Heart left ventricle (tissue), 16 donors: ENCODE measurements around the gene RNASET2. TPM values are rescaled to one million over a fixed set of nuclear protein-coding genes. Genes with fewer than 3 reads are reported as not detected.

Source experiments
- ATAC-seq, 4 donors: fragments of 200-7000 bp; cut with Tn5 transposase; one replicate each; pipeline ENCODE4 v1.9.1; 2020 to 2022; ENCODE audit warnings: moderate library complexity in 4 of 4, mild to moderate bottlenecking in 3 of 4, moderate number of reproducible peaks in 1 of 4
- DNase-seq, 5 donors: peaks; one replicate each; pipeline ENCODE4 v3.0.0-alpha.2; 2020
- H3K27ac ChIP-seq, 12 donors: fragments of 200-600 bp; sonication (generic) in 4 of 12; one replicate each; pipeline versions ENCODE4 v1.5.0 to v1.8.0; 2016 to 2022; ENCODE audit warnings: mild to moderate bottlenecking in 2 of 12
- H3K27me3 ChIP-seq, 9 donors: fragments of 200-600 bp; sonication (generic) in 2 of 9; one replicate each; pipeline versions ENCODE4 v1.5.1 to v1.8.0; 2016 to 2022; ENCODE audit warnings: mild to moderate bottlenecking in 3 of 9
- H3K36me3 ChIP-seq, 9 donors: fragments of 200-600 bp; sonication (generic) in 2 of 9; one replicate each; pipeline versions ENCODE4 v1.5.0 to v1.8.0; 2018 to 2022; ENCODE audit warnings: mild to moderate bottlenecking in 2 of 9
- H3K4me1 ChIP-seq, 12 donors: fragments of 200-600 bp; sonication (generic) in 4 of 12; one replicate each; pipeline versions ENCODE4 v1.5.0 to v1.8.0; 2016 to 2022; ENCODE audit warnings: mild to moderate bottlenecking in 3 of 12
- H3K4me3 ChIP-seq, 12 donors: fragments of 200-600 bp; sonication (generic) in 4 of 12; one replicate each; pipeline versions ENCODE4 v1.5.0 to v1.8.0; 2017 to 2022; ENCODE audit warnings: mild to moderate bottlenecking in 9 of 12, moderate library complexity in 4 of 12
- H3K9me3 ChIP-seq, 12 donors: fragments of 200-600 bp; sonication (generic) in 4 of 12; one replicate each; pipeline versions ENCODE4 v1.5.0 to v1.8.0; 2016 to 2022; ENCODE audit warnings: mild to moderate bottlenecking in 1 of 12
- POLR2A ChIP-seq, 2 donors: fragments of 450-650 bp; IDR thresholded peaks; one replicate each; pipeline ENCODE4 v1.6.1; 2017; ENCODE audit warnings: antibody characterized with exemption in 2 of 2, mild to moderate bottlenecking in 2 of 2, moderate library complexity in 2 of 2
- WGBS, 4 donors: extraction: QIAGEN DNeasy Blood & Tissue Kit in 2 of 4; methylation state at CpG; one replicate each; pipeline versions ENCODE4 v1.1.5 to v1.1.7; 2013 to 2018; 5-methylcytosine and 5-hydroxymethylcytosine counted together
- intact Hi-C, 10 donors: fragments of 100-400 bp; cut with DNase I; formaldehyde crosslinking; loops; one replicate each; pipeline versions ENCODE4 v1.11.1 to v1.14.2; 2022
- polyA plus RNA-seq, 2 donors: library from polyadenylated mRNA; stranded (reverse); fragments of 200-250 nt; gene quantifications; one replicate each; pipeline ENCODE4 v1.2.3, GENCODE V29; 2013
- total RNA-seq, 9 donors: library from RNA; depleted of rRNA in 2 of 9; stranded (reverse); fragments of >200 nt in 2 of 9; fragmentation: NEBNext Ultra II Directional in 3 of 9; extraction: Animal tissue kit (Norgen Biotek cat#: 25700) in 3 of 9; gene quantifications; one replicate each; pipeline versions ENCODE4 v1.1.0 to v1.2.4, GENCODE V29; 2016 to 2023
- TF ChIP-seq, protein P1 (sequence below), 12 donors: fragments of 200-600 bp; sonication (generic) in 4 of 12; IDR thresholded peaks; one replicate each; pipeline versions ENCODE4 v1.5.0 to v1.8.0; 2018 to 2022; ENCODE audit warnings: antibody characterized with exemption in 12 of 12, mild to moderate bottlenecking in 5 of 12
- donor health status: ischemic (EF 13 %, LVEDD 7.1; RV severe dilation, severe dysfunction).
- donor health status: healthy with polysubstance abuse.
- donor health status: DM: no; HTN: yes; CAD: no.
- donor health status: DM: no; HTN: no; CAD: no.
- donor health status: ischemic (EF 25% LVEDD 6.9; RV normal size, moderate dysfunction).
- donor health status: ischemic (EF 25% LVEDD 5.7; RV mildly dilated, moderate dysfunction).
- donor health status: healthy.
- donor health status: DM: yes; HTN: yes; CAD: no.
- donor health status: ischemic (EF 35%, LVEDD 5.7; RV mildly dilated, moderate dysfunction).
- donor health status: nonischemic (EF 11% LVEDD 7.7; RV severe dilation, severe dysfunction).
- donor health status: DM: yes; HTN: yes; CAD: no.
- donor health status: PGD.
- donor health status: ischemic (EF 29% LVEDD 5.4; RV normal size, mild dysfunction).
- donor health status: nonischemic (EF 23%, LVEDD 6.1; RV moderate dilation, normal function).

RNASET2 gene
- total and polyA plus RNA-seq, 11 donors: 5.7 to 76.0 (median 13.5) TPM

DNA sequence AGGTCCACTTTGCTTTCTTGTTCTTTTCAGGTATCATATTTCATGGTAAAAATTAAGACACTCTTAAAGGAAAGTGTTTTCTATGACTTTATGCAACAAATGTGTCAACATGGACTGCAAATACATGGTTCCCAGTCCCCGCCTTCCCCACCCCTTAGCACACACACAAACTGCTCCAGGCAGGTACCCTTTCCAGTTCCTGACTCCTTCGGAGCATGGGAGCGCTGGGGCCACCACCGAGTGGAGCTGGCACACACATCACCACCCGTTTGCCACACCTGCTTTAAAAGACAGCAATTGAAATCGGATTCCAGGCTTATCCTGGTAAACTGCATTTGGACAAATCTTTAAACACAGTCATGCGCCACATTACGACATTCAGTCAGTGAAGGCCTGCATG lies 22.2 kb downstream of the RNASET2 start:
- Histone ChIP-seq H3K4me1 (peaks cover 0 to 8% (median 0%) of the 10 kb centered on the region in 12 donors), H3K27me3 (no peaks in the 10 kb centered on the region), H3K36me3 (peaks cover 0 to 94% (median 25%) of the 10 kb centered on the region in 9 donors), H3K27ac (no peak overlapping the region), H3K9me3 (no peaks in the 10 kb centered on the region), H3K4me3 (no peak overlapping the region)
- 86 to 94% (median 94%) methylated on average over 8 of the region's 8 CpGs for WGBS, 4 donors
- TF ChIP-seq, protein P1, sequence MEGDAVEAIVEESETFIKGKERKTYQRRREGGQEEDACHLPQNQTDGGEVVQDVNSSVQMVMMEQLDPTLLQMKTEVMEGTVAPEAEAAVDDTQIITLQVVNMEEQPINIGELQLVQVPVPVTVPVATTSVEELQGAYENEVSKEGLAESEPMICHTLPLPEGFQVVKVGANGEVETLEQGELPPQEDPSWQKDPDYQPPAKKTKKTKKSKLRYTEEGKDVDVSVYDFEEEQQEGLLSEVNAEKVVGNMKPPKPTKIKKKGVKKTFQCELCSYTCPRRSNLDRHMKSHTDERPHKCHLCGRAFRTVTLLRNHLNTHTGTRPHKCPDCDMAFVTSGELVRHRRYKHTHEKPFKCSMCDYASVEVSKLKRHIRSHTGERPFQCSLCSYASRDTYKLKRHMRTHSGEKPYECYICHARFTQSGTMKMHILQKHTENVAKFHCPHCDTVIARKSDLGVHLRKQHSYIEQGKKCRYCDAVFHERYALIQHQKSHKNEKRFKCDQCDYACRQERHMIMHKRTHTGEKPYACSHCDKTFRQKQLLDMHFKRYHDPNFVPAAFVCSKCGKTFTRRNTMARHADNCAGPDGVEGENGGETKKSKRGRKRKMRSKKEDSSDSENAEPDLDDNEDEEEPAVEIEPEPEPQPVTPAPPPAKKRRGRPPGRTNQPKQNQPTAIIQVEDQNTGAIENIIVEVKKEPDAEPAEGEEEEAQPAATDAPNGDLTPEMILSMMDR (IDR thresholded peaks at IDR 0.05): no peak
- TF ChIP-seq POLR2A (IDR thresholded peaks at IDR 0.05): no peak
- intact Hi-C loops: no loop called here
- ATAC-seq (no peak), DNase-seq (no peak)

DNA sequence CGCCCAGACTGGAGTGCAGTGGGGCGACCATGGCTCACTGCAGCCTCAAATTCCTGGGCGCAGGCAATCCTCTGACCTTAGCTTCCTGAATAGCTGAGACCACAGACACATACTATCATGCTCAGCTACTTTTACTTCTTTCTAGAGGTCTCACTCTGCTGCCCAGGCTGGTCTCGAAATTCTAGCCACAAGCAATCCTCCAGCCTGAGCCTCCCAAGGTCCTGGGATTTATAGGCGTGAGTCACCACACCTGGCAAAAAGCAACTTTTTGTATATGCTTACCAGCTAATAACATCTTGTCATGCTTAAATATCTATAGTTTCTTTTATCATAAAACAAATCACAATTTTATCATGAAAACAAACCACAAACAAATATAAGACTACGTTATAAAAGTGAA lies 23.0 kb downstream of the RNASET2 start:
- DNase-seq (no peak), ATAC-seq (no peak)
- intact Hi-C loops: no loop called here
- peaks cover 0 to 15% (median 2%) of the 10 kb centered on the region in 12 donors for H3K4me1 ChIP-seq
- no peak overlapping the region for H3K27ac ChIP-seq
- WGBS, 4 donors: 97 to 99% (median 98%) methylated on average over 6 of the region's 6 CpGs
- TF ChIP-seq, protein P1 (IDR thresholded peaks at IDR 0.05): no peak
- no peak for TF ChIP-seq POLR2A (IDR thresholded peaks at IDR 0.05)
- H3K27me3 ChIP-seq: no peaks in the 10 kb centered on the region
- no peak overlapping the region for H3K4me3 ChIP-seq
- H3K9me3 ChIP-seq: no peaks in the 10 kb centered on the region
- H3K36me3 ChIP-seq: peaks cover 0 to 94% (median 22%) of the 10 kb centered on the region in 9 donors

DNA sequence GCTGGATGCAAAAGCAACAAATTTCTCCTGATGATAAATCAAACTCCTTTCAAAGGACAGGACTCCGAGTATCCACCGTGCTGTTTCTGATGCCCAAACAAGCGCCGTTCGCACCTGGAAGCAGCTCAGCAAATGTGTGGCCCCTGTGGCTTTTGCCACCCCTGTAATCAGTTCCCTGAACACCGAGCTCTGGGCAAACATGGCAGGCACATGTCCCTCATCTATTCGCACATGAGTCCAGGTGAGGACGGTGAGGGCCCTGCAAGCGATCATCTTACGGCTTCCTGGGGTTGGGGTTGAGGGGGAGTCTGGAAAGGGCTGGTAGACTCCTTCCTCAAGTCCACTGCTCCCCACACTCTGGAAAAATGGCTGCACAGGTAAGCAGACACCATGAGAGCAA lies 23.7 kb downstream of the RNASET2 start:
- 94 to 100% (median 98%) methylated on average over 7 to 10 of the region's 10 CpGs for whole genome bisulfite sequencing, 4 donors

DNA sequence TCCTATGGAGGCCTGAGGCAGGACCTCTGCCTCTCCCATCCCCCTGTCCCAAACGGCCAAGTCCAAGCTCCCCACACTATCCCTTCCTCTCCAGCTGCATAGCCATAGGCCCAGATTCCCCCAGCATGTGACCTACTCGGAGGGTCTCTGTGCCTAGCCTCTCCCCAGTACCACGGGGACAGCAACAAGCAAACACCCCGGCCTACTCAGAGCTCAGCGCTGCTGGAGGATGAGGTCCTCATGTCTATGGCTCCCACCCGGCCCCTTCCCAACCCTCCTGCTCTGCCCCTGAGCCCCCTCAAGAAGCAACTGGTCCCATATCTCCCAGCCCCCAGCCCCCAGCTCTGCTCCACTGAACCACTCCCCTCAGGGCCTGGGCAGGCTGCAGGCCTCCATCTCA lies 24.2 kb downstream of the RNASET2 start:
- Histone ChIP-seq H3K27me3 (no peaks in the 10 kb centered on the region), H3K27ac (no peak overlapping the region), H3K4me3 (no peak overlapping the region), H3K4me1 (peaks cover 0 to 23% (median 3%) of the 10 kb centered on the region in 12 donors), H3K9me3 (no peaks in the 10 kb centered on the region), H3K36me3 (peaks cover 0 to 85% (median 12%) of the 10 kb centered on the region in 9 donors)
- intact Hi-C loops: no loop called here
- TF ChIP-seq, protein P1 (IDR thresholded peaks at IDR 0.05): no peak
- TF ChIP-seq POLR2A (IDR thresholded peaks at IDR 0.05): no peak
- DNase-seq (no peak), ATAC-seq (no peak)
- 85 to 98% (median 94%) methylated on average over 3 to 6 of the region's 6 CpGs for WGBS, 4 donors

More for the DNA sequence above, 23.7 kb downstream of the RNASET2 start:
- no peak for DNase-seq
- no peak overlapping the region for H3K27ac ChIP-seq
- H3K4me3 ChIP-seq: no peak overlapping the region
- H3K9me3 ChIP-seq: no peaks in the 10 kb centered on the region
- TF ChIP-seq, protein P1 (IDR thresholded peaks at IDR 0.05): no peak
- no peak for TF ChIP-seq POLR2A (IDR thresholded peaks at IDR 0.05)
- peaks cover 0 to 90% (median 15%) of the 10 kb centered on the region in 9 donors for H3K36me3 ChIP-seq
- H3K27me3 ChIP-seq: no peaks in the 10 kb centered on the region
- H3K4me1 ChIP-seq: peaks cover 0 to 21% (median 2%) of the 10 kb centered on the region in 12 donors
- ATAC-seq: no peak
- intact Hi-C loops: no loop called here
